Measurements from ENCODE around the gene CCDC30. TPM values are rescaled to one million over a fixed set of nuclear protein-coding genes. Genes with fewer than 3 reads are reported as not detected.

Gene CCDC30
- total RNA-seq, 4 donors from 2014 or later: 0.64 to 5.0 (median 2.0) TPM

DNA sequence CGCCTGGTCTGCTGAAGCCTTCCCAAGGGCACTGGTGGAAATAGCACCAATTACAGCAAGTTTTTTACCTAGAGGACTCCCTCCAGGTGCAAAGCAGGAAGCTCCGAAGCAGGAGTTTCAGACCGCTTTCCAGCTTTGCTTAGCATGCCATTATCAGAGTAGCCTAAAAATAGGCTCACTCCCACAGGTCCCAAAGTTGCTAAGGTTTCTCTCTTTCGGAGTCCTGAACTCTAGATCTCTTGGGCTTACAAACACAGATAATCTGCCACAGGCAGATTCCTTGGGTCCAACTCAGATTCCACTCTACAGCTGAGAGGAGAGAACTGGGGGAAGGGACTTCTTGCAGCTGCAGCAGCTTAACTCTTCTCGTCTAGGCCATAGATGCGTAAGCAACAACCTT lies 29.7 kb upstream of the CCDC30 start:
- no peaks in the 10 kb centered on the region for H3K9me3 ChIP-seq
- WGBS: 85% methylated on average over 6 of the region's 6 CpGs
- H3K27ac ChIP-seq: no peak overlapping the region
- H3K4me3 ChIP-seq: no peak overlapping the region
- H3K4me1 ChIP-seq: no peaks in the 10 kb centered on the region
- no peak for DNase-seq (ENCODE audit: low spot score in 2 of 2)
- no peaks in the 10 kb centered on the region for H3K27me3 ChIP-seq
- H3K36me3 ChIP-seq: no peaks in the 10 kb centered on the region
- TF ChIP-seq POLR2A (IDR thresholded peaks at IDR 0.05) (no peak), POLR2AphosphoS5 (IDR thresholded peaks at IDR 0.05) (no peak), EP300 (IDR thresholded peaks at IDR 0.05) (no peak)
- TF ChIP-seq, protein P1, sequence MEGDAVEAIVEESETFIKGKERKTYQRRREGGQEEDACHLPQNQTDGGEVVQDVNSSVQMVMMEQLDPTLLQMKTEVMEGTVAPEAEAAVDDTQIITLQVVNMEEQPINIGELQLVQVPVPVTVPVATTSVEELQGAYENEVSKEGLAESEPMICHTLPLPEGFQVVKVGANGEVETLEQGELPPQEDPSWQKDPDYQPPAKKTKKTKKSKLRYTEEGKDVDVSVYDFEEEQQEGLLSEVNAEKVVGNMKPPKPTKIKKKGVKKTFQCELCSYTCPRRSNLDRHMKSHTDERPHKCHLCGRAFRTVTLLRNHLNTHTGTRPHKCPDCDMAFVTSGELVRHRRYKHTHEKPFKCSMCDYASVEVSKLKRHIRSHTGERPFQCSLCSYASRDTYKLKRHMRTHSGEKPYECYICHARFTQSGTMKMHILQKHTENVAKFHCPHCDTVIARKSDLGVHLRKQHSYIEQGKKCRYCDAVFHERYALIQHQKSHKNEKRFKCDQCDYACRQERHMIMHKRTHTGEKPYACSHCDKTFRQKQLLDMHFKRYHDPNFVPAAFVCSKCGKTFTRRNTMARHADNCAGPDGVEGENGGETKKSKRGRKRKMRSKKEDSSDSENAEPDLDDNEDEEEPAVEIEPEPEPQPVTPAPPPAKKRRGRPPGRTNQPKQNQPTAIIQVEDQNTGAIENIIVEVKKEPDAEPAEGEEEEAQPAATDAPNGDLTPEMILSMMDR (IDR thresholded peaks at IDR 0.05): no peak

DNA sequence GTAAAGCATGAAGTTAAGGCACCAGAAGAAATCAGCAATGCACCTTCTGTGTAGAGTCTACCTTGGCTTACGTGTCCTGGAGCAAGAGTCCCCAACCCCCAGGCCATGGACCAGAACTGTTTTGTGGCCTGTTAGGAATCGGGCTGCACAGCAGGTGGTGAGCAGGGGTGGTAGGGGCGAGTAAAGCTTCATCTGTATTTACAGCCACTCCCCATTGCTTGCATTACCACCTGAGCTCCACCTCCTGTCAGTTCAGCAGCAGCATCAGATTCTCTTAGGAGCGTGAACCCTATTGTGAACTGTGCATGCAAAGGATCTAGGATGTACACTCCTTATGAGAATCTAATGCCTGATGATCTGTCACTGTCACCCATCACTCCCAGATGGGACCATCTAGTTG lies 28.7 kb upstream of the CCDC30 start:
- Histone ChIP-seq H3K9me3 (no peaks in the 10 kb centered on the region), H3K4me1 (no peaks in the 10 kb centered on the region), H3K36me3 (no peaks in the 10 kb centered on the region), H3K27ac (no peak overlapping the region), H3K27me3 (no peaks in the 10 kb centered on the region), H3K4me3 (no peak overlapping the region)
- DNase-seq (ENCODE audit: low spot score in 2 of 2): no peak
- WGBS: 97% methylated on average over 2 of the region's 4 CpGs
- TF ChIP-seq, protein P1 (IDR thresholded peaks at IDR 0.05): no peak
- TF ChIP-seq POLR2AphosphoS5 (IDR thresholded peaks at IDR 0.05) (no peak), EP300 (IDR thresholded peaks at IDR 0.05) (no peak), POLR2A (IDR thresholded peaks at IDR 0.05) (no peak)

DNA sequence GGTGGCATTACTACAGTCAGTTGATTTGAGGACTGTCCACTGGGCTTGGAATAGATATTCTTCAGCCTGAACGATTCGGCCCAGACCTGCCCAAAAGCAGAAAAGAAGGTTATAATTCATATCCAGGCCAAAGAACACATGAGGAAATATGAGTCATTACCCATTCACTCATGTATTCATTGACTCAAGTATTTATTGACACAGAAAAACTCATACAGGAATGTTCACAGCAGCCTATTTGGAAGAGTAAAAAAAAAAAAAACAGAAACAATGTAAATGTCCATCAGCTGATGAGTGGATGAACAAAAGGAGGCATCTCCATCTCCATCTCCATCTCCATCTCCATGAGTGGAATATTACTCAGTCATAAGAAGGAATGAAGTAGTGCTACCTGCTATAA lies 23.1 kb upstream of the CCDC30 start:
- Histone ChIP-seq H3K27me3 (no peaks in the 10 kb centered on the region), H3K27ac (no peak overlapping the region), H3K4me1 (no peaks in the 10 kb centered on the region), H3K36me3 (no peaks in the 10 kb centered on the region), H3K9me3 (no peaks in the 10 kb centered on the region), H3K4me3 (no peak overlapping the region)
- WGBS: 29% methylated on average over 2 of the region's 2 CpGs
- no peak for DNase-seq (ENCODE audit: low spot score in 2 of 2)
- TF ChIP-seq POLR2A (IDR thresholded peaks at IDR 0.05): no peak
- no peak for TF ChIP-seq EP300 (IDR thresholded peaks at IDR 0.05)
- TF ChIP-seq POLR2AphosphoS5 (IDR thresholded peaks at IDR 0.05): no peak
- TF ChIP-seq, protein P1 (IDR thresholded peaks at IDR 0.05): no peak

DNA sequence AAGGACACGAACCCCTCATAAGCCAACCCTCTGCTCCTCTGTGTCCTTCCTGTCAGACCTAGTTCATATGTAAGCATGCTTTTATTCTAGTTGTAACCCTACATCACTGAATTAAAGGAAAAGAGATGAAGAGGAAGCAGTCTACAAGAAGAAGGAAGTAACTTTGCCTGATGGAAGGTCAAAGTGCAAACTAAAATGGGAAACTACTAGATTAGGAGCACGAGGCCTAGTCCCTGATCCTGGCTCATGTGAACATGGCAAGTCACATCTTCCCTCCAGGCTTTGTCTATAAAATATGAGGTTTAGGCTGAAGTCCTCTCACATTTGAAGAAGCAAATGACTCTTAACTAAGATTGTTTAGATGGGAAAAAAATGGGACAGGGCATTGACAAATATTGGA lies 20.4 kb upstream of the CCDC30 start:
- no peaks in the 10 kb centered on the region for H3K36me3 ChIP-seq
- no peak overlapping the region for H3K4me3 ChIP-seq
- TF ChIP-seq POLR2A (IDR thresholded peaks at IDR 0.05) (no peak), EP300 (IDR thresholded peaks at IDR 0.05) (no peak), POLR2AphosphoS5 (IDR thresholded peaks at IDR 0.05) (no peak)
- TF ChIP-seq, protein P1 (IDR thresholded peaks at IDR 0.05): no peak
- no peaks in the 10 kb centered on the region for H3K27me3 ChIP-seq
- no peaks in the 10 kb centered on the region for H3K4me1 ChIP-seq
- DNase-seq (ENCODE audit: low spot score in 2 of 2): no peak
- WGBS: 48% methylated on average over 2 of the region's 2 CpGs
- no peak overlapping the region for H3K27ac ChIP-seq
- no peaks in the 10 kb centered on the region for H3K9me3 ChIP-seq

DNA sequence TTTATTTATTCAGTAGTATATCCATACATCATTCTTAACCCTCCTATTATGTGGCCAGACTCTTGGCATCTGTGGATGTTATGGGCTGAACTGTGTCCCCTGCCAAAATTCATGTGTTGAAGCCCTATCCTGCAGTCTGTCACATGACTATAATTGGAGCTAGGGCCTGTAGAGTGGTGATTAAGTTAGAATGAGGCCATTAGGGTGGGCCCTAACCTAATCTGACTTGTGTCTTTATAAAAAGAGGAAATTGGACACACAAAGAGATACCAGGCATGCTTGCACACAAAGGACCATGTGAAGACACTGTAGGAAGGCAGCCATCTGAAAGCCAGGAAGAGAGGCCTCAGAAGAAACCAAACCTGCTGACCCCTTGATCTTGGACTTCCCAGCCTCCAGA lies 13.8 kb upstream of the CCDC30 start:
- H3K9me3 ChIP-seq: no peaks in the 10 kb centered on the region
- H3K4me1 ChIP-seq: no peaks in the 10 kb centered on the region
- H3K27ac ChIP-seq: no peak overlapping the region
- no peaks in the 10 kb centered on the region for H3K36me3 ChIP-seq
- no peak overlapping the region for H3K4me3 ChIP-seq
- DNase-seq (ENCODE audit: low spot score in 2 of 2): no peak
- H3K27me3 ChIP-seq: no peaks in the 10 kb centered on the region
- no peak for TF ChIP-seq POLR2A (IDR thresholded peaks at IDR 0.05)
- TF ChIP-seq, protein P1 (IDR thresholded peaks at IDR 0.05): no peak
- TF ChIP-seq EP300 (IDR thresholded peaks at IDR 0.05): no peak
- TF ChIP-seq POLR2AphosphoS5 (IDR thresholded peaks at IDR 0.05): no peak
